GM23248 (cell line): ENCODE data around the gene SMCHD1.

ENCODE experiments used
- EZH2 ChIP-seq: fragments of 200-600 bp; sonication (generic); IDR thresholded peaks from 2 replicates; pipeline ENCODE4 v1.6.1; 2018; ENCODE audit warnings: antibody characterized with exemption, mild to moderate bottlenecking; ENCODE audit not compliant: insufficient read depth, poor library complexity, severe bottlenecking
- EZH2phosphoT487 ChIP-seq: fragments of 200-600 bp; sonication (generic); IDR thresholded peaks from 2 replicates; pipeline ENCODE4 v1.6.1; 2018; ENCODE audit warnings: antibody characterized with exemption, moderate library complexity, mild to moderate bottlenecking, low read depth; ENCODE audit not compliant: insufficient read depth

GRCh38 chr18:2609604-2610003 is 45.9 kb upstream of the SMCHD1 start:
- TF ChIP-seq EZH2 (no peak), EZH2phosphoT487 (no peak)
